T-helper 2 cell treated with Interferon-gamma antibody and Interleukin-4, amounts not matched to agents 5 μg/mL and 100 μg/mL, for 36 hours (primary cell): ENCODE data around the gene SMARCD1.

Source experiments
- DNase-seq: peaks from one replicate; pipeline ENCODE4 v3.0.0; 2021; ENCODE audit warnings: low spot score
- H3K27ac Mint-ChIP-seq: one replicate; pipeline ENCODE4 v1.8.0; 2021; ENCODE audit warnings: mild to moderate bottlenecking, mixed read lengths
- H3K27me3 Mint-ChIP-seq: one replicate; pipeline ENCODE4 v1.8.0; 2021; ENCODE audit warnings: low read depth, mixed read lengths
- H3K36me3 Mint-ChIP-seq: one replicate; pipeline ENCODE4 v1.8.0; 2021; ENCODE audit warnings: low read depth, mixed read lengths
- H3K4me1 Mint-ChIP-seq: one replicate; pipeline ENCODE4 v1.8.0; 2021; ENCODE audit warnings: low read depth, mixed read lengths
- H3K4me3 Mint-ChIP-seq: one replicate; pipeline ENCODE4 v1.8.0; 2022; ENCODE audit warnings: mild to moderate bottlenecking, moderate library complexity, mixed read lengths
- H3K9me3 Mint-ChIP-seq: one replicate; pipeline ENCODE4 v1.8.0; 2021; ENCODE audit warnings: mixed read lengths

Gene SMARCD1

GRCh38 chr12:50084775-50085614 is at the start of gene SMARCD1:
Gene SMARCD1, plus strand, starts transcription at chr12:50085342. Its CDS starts 28 bp downstream, at chr12:50085370.
- no peaks in the 10 kb centered on the region for H3K9me3 Mint-ChIP-seq
- no peaks in the 10 kb centered on the region for H3K27me3 Mint-ChIP-seq
- peak within 1 kb of the TSS; percentile 93 for H3K4me3 Mint-ChIP-seq
- H3K27ac Mint-ChIP-seq = peak within 1 kb of the TSS; percentile 96
- peaks cover 28% of the 10 kb centered on the region for H3K36me3 Mint-ChIP-seq
- peaks cover 30% of the 10 kb centered on the region for H3K4me1 Mint-ChIP-seq
- peak; percentile 81 for DNase-seq

- H3K36me3 Mint-ChIP-seq = no peaks in the 10 kb centered on the region
- H3K27ac Mint-ChIP-seq = no peak overlapping the region
- H3K4me3 Mint-ChIP-seq = no peak overlapping the region
- no peak for DNase-seq
- H3K4me1 Mint-ChIP-seq = peaks cover 9% of the 10 kb centered on the region
- peaks cover 17% of the 10 kb centered on the region for H3K27me3 Mint-ChIP-seq
- no peaks in the 10 kb centered on the region for H3K9me3 Mint-ChIP-seq
Measured at GRCh38 chr12:50038336-50038735, 46.8 kb upstream of the SMARCD1 start.

DNA sequence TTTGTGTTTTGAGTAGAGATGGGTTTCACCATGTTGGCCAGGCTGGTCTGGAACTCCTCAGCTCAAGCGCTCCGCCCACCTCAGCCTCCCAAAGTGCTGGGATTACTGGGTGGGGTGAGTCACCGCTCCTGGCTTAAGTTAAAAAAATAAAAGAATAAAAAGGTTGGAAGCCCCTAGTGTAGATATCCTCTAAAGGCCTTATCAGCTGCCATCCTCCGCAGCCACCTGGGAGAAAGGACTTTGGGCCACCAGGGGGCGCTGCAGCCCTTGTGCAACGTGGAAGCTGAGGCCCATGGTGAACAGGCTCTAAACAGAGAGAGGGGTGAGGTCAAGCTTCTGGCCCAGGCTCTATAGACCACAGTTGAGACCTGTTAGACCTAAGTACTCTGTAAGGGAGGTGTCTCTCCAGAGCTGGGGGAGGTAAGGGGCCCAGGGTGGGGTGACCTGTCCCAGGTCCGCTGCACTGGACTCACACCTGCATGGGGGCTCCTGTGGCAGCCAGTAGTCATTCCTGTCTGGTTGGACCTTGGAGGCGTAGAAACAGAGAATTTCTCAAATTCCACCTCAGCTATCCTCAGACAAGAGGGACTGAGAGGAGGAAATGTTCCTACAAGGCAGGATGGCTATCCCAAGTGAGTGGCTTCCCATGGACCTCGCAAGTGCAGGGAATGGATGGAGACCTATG is 45.8 kb upstream of the SMARCD1 start:
- Mint-ChIP-seq H3K4me1 (peaks cover 19% of the 10 kb centered on the region), H3K36me3 (no peaks in the 10 kb centered on the region), H3K27ac (no peak overlapping the region), H3K4me3 (no peak overlapping the region), H3K27me3 (peaks cover 13% of the 10 kb centered on the region), H3K9me3 (no peaks in the 10 kb centered on the region)
- peak; percentile 80 for DNase-seq

DNA sequence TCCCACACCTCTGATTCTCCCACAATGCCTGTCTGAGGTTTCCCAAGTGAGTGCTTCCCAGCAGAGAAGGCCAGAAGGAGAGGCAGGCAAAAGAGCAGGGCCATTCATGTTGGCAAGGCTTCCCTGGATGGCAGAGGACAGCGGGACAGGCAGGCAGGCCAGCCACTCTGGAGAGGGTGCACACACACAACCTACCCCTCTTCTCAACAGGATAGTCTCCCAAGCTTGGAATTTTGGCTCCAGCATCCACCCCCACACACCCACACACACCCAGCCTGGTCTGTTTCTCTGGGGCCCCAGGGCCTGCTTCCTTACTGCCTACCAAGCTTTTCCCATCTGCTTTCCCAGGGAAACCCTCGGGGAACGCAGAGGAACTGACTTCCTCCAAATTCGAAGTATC is 44.5 kb upstream of the SMARCD1 start:
- H3K27ac Mint-ChIP-seq = no peak overlapping the region
- no peak overlapping the region for H3K4me3 Mint-ChIP-seq
- H3K4me1 Mint-ChIP-seq = peaks cover 23% of the 10 kb centered on the region
- H3K27me3 Mint-ChIP-seq = peaks cover 6% of the 10 kb centered on the region
- no peaks in the 10 kb centered on the region for H3K9me3 Mint-ChIP-seq
- DNase-seq = no peak
- no peaks in the 10 kb centered on the region for H3K36me3 Mint-ChIP-seq

- peaks cover 4% of the 10 kb centered on the region for H3K27me3 Mint-ChIP-seq
- no peaks in the 10 kb centered on the region for H3K36me3 Mint-ChIP-seq
- H3K27ac Mint-ChIP-seq = no peak overlapping the region
- H3K9me3 Mint-ChIP-seq = no peaks in the 10 kb centered on the region
- no peak overlapping the region for H3K4me3 Mint-ChIP-seq
- H3K4me1 Mint-ChIP-seq = peaks cover 23% of the 10 kb centered on the region
- no peak for DNase-seq
Measured at GRCh38 chr12:50041062-50041860, 43.9 kb upstream of the SMARCD1 start.

DNA sequence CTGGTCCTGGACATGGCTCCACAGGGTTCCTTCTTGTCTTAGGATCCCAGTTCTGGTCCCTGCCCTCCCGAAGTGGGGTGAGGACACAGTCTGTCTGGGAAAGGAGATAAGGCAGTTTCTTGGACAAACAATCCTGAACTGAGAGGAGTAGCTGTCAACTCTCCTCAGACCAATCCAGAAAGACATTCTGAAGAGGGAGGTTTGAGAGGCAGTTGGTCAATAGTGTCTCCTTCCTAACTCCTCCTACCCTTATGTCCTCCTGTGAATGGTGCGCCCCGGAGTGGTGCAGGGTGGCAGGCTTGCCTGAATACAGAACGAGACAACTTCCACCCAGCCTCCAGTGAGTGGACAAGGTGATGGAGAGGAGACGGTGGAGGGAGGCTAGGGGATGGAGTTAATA is 43.2 kb upstream of the SMARCD1 start:
- Mint-ChIP-seq H3K27ac (no peak overlapping the region), H3K27me3 (no peaks in the 10 kb centered on the region), H3K9me3 (no peaks in the 10 kb centered on the region), H3K4me3 (no peak overlapping the region), H3K4me1 (peaks cover 24% of the 10 kb centered on the region), H3K36me3 (no peaks in the 10 kb centered on the region)
- DNase-seq = no peak

DNA sequence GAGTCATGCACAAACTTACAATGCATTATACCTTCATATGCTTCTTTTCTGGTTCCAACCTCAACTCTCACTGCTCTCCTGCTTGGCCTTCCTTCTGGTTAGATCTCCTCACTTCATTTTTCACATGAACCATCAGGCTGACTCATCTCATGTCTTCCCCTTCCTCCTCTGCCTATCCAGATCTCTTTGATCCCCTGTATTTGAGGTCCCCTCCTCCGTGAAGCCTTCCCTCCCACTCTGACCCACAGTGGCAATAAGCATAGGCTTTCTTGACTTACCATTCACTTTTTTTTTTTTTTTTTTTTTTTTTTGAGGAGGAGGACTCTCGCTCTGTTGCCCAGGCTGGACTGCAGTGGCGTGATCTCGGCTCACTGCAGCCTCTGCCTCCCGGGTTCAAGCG is 42.4 kb upstream of the SMARCD1 start:
- Mint-ChIP-seq H3K27ac (no peak overlapping the region), H3K4me1 (peaks cover 27% of the 10 kb centered on the region), H3K4me3 (no peak overlapping the region), H3K36me3 (no peaks in the 10 kb centered on the region), H3K9me3 (no peaks in the 10 kb centered on the region), H3K27me3 (no peaks in the 10 kb centered on the region)
- DNase-seq = peak; percentile 47

GRCh38 chr12:50043308-50043707 is 41.8 kb upstream of the SMARCD1 start:
- Mint-ChIP-seq H3K27ac (no peak overlapping the region), H3K4me1 (peaks cover 27% of the 10 kb centered on the region), H3K4me3 (no peak overlapping the region), H3K9me3 (no peaks in the 10 kb centered on the region), H3K36me3 (no peaks in the 10 kb centered on the region), H3K27me3 (no peaks in the 10 kb centered on the region)
- DNase-seq = no peak

DNA sequence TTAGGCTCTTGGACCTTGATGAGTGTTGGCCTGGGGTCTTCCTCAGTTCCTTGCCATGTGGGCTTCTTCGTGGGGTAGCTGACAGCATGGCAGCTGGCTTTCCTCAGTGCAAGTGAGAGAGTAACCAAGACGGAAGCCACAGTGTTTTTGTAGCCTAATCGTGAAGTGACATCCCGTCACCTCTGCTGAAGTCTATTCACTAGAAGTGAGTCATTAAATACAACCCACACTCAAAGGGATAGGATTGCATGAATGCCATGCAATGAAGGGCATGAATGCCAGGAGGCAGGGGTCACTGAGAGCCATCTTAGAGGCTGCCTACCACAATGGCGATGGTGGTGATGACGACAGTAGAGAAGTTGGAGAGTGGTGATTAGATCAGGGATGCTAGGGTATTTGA is 41.3 kb upstream of the SMARCD1 start:
- Mint-ChIP-seq H3K27ac (peak overlapping the region; percentile 45), H3K4me1 (peaks cover 27% of the 10 kb centered on the region), H3K4me3 (no peak overlapping the region), H3K27me3 (peaks cover 2% of the 10 kb centered on the region), H3K36me3 (no peaks in the 10 kb centered on the region), H3K9me3 (no peaks in the 10 kb centered on the region)
- DNase-seq = peak; percentile 39

- peaks cover 32% of the 10 kb centered on the region for H3K27me3 Mint-ChIP-seq
- DNase-seq = no peak
- peaks cover 20% of the 10 kb centered on the region for H3K4me1 Mint-ChIP-seq
- H3K27ac Mint-ChIP-seq = no peak overlapping the region
- H3K4me3 Mint-ChIP-seq = no peak overlapping the region
- no peaks in the 10 kb centered on the region for H3K36me3 Mint-ChIP-seq
- no peaks in the 10 kb centered on the region for H3K9me3 Mint-ChIP-seq
Measured at GRCh38 chr12:50047693-50048250, 37.4 kb upstream of the SMARCD1 start.

DNA sequence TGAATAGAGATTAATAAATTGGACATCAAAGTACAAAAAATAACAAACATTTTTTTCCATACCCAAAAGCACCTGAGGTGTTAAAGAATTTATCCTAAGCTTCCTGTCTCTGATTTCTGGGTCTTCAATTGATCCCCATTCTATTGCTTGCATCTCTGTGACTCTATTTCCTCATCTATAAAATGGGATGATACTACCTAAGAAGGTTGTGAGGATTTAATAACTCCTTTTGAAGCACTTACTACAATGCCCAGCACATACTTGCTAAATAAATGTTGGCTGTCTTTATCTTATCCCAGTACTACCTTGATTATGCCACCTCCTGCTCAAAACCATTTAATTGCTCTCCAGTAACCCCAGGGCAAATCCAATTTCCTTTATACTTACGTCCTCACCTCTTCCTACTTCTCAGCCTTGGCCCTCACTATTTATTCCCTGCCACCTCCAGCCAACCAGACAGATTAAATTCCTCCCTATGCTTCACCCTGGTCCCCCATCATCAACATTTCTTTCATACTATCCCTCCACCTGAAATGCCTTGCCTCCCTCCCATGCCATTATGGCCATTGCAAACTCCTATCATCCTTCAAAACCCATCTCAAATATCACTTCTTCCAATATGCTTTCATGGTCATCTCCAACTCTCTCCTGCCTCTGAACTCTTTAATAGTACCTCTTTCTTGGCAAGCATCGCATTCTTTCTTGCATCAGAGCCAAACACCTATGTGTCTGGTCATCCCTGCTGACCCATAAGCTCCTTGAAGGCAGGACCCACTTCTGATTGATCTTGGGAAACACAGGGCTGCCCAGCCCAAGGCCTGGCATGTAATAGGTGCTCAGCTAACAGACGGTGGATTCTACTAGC is 35.7 kb upstream of the SMARCD1 start:
- no peaks in the 10 kb centered on the region for H3K36me3 Mint-ChIP-seq
- H3K27ac Mint-ChIP-seq = no peak overlapping the region
- peaks cover 33% of the 10 kb centered on the region for H3K27me3 Mint-ChIP-seq
- peaks cover 7% of the 10 kb centered on the region for H3K4me1 Mint-ChIP-seq
- DNase-seq = no peak
- H3K9me3 Mint-ChIP-seq = no peaks in the 10 kb centered on the region
- no peak overlapping the region for H3K4me3 Mint-ChIP-seq

GRCh38 chr12:50050119-50050385 is 35.1 kb upstream of the SMARCD1 start:
- Mint-ChIP-seq H3K36me3 (no peaks in the 10 kb centered on the region), H3K9me3 (no peaks in the 10 kb centered on the region), H3K4me1 (peaks cover 4% of the 10 kb centered on the region), H3K27me3 (peaks cover 33% of the 10 kb centered on the region), H3K4me3 (no peak overlapping the region), H3K27ac (no peak overlapping the region)
- DNase-seq = no peak

DNA sequence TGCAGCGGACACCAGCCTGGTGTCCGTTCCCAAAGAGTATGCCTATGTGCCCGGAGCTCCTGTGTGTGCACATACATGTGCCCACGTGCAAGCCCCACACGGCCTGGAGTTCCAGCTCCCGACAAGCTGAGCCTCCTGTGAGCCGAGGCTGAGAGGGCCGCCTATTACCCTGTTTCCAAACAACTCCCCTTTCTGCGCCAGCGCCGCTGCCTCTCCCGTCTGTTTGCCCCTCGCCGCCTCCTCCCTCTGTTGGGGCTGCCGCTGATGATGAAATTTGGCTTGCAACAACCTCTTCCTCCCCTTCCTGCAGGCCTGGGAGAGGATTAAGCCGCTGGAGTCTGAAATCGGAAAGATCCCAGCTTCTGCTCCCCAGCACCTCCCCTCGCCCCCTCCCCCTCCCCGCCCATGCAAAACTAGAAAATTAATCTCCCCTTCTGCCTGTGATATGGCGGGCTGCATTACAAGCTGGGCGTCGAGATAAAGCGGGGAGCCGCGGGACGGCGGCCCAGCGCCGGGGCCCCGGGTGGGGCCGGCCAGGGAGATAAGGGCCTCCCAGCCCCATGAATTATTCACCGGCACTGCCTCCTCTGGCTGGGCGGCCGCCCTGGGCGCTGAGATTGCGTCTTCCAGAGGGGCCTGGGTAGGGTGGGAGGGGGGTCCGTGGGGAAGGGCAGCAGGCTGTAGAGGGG is 34.6 kb upstream of the SMARCD1 start:
- peaks cover 34% of the 10 kb centered on the region for H3K27me3 Mint-ChIP-seq
- peaks cover 5% of the 10 kb centered on the region for H3K4me1 Mint-ChIP-seq
- H3K36me3 Mint-ChIP-seq = no peaks in the 10 kb centered on the region
- no peak for DNase-seq
- H3K4me3 Mint-ChIP-seq = no peak overlapping the region
- no peaks in the 10 kb centered on the region for H3K9me3 Mint-ChIP-seq
- H3K27ac Mint-ChIP-seq = no peak overlapping the region
